GM18951 (cell line): Measurements from ENCODE around the gene HNRNPM.
"Not testable (repeated sequence)": the region's sequence is repeated elsewhere in the genome, so short reads cannot be mapped to it uniquely, and the experiment has no call there.

Source experiments
- POLR2A ChIP-seq: IDR thresholded peaks from 4 replicates; pipeline ENCODE4 v1.6.1; 2011; ENCODE audit warnings: mild to moderate bottlenecking; ENCODE audit not compliant: insufficient read length, insufficient read depth; ENCODE audit errors: extremely low read depth
- in situ Hi-C: fragments of 300-500 bp; cut with MboI; formaldehyde crosslinking; loops from one replicate; pipeline ENCODE4 v1.12.0; 2022; ENCODE audit warnings: low sequenced_read_pairs, mixed read lengths, inconsistent platforms; ENCODE audit not compliant: unreplicated experiment

Gene HNRNPM

DNA sequence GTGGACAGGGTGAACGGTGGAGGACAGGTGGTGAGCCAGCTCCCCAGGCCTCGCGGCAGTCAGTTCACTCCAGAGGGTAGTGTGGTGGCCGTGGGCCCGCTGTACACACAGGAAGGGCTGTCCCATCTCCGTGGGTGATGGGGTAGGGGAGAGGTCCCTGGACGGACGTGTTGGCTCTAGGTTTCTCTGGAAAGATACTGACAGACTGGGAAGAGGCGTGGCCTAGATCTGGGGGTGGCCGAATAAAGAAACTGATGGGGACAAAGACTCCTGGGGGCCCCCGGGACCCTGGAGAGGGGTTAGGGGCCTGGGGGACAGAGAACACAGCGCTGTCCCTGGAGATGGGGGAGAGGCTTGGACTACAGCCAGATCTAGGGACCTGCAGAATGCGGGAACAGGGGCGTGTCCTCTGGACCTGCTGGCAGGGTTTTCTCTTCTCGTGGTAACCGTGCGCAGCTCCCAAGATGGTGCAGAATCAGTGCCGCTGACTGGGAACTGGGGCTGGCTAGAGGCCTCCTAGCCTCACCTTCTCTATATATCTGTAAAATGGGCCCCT, 61.7 kb downstream of the HNRNPM start:
- no peak for TF ChIP-seq POLR2A
- in situ Hi-C loops: no loop called here

GRCh38 chr19:8510589-8511115, 65.9 kb downstream of the HNRNPM start:
- TF ChIP-seq POLR2A: no peak
- in situ Hi-C loops: no loop called here

DNA sequence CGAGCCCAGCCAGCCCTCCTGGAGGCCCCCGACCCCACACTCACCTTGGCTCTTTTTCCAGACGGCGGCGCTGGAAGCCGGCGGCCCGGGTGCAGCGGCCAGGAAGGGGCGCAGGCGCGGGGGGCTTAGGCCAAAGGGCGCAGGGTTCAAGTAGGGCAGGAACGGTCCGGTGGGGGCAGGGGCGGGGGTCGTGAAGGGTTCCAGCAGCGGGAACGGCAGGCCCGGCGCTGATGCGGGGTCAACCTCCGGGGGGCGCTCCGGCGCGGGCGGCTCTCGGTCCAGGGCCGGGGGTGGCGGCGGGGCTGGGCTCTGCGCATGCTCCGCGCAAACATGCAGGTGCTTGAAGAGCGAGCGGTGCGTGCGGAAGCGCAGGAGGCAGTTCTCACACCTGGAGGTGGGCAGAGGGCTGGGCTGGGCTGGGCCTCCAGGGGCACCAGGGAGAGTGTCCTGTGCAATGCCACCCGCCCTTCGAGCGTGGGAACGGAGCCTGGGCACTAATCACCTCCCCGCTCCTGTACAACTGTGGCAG, 66.9 kb downstream of the HNRNPM start:
- in situ Hi-C loops: no loop called here
- TF ChIP-seq POLR2A: no peak

DNA sequence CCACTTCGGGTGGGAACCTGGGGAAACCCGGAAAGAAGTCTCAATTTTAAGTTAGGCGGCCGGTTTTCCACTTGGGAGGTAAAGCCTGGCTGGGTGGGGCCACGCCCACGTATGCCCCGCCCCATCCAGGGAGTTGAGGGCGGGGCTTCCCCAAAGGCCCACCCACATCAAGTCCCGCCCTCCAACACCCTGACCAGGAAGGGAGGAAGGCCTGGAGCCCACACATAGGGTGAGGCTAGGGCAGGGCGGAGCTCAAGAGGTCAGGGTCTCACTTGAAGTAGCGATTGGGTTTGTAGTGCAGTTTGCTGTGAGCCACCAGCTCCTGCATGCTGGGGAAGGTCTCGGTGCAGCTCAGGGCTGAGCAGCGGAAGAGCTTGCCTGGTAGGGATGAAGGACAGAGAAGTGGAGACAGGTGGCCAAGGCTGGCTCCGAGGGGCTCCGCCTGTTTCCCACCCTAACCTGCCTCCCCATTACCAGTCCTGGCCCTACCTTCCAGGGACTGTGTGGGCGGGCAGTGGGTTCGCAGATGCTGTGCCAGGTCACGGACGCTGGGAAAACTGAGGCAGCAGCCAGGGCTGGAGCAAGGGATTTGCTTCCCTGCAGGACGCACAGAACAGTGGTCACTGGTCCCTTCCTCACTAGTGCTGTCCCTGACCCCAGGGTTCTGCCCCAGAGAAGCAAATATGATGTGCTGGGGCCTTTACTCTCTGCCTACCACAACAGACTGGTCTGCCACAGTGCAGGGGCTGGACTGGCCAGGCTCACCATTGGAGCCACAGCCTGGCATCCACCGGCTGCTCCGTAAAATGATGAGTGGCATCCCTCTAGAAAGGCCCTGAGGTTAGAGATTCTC, 67.6 kb downstream of the HNRNPM start:
- TF ChIP-seq POLR2A: no peak
- in situ Hi-C loops: no loop called here

DNA sequence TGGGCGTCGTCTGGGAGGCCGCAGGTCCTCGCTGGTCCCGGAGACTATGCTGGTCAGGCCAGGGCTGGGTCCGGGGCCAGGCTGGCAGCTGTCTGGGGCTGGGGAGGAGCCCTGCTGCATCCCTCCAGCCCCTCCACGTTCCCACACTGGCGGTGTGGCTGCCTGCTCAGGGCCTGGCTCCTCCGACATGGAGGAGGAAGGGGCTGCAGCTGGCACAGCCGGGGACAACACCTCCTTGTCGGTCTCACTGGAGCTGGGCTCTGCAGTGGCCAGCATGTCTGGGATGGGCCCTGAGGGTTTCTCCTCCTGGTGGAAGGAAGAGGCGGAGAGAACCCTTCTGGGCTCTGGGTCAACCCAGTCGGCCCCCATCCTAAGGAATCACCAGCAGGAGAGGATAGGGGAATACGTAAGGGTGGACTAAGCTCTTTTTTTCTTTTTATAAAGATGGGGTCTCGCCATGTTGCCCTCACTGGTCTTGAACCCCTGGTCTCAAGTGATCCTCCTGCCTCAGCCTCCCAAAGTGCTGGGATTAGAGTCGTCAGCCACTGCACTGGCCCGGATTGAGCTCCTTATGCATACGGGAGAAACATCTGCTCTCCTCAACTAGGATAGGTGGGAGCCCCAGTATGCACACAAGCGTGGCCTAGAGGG, 68.4 kb downstream of the HNRNPM start:
- TF ChIP-seq POLR2A: no peak
- in situ Hi-C loops: no loop called here

DNA sequence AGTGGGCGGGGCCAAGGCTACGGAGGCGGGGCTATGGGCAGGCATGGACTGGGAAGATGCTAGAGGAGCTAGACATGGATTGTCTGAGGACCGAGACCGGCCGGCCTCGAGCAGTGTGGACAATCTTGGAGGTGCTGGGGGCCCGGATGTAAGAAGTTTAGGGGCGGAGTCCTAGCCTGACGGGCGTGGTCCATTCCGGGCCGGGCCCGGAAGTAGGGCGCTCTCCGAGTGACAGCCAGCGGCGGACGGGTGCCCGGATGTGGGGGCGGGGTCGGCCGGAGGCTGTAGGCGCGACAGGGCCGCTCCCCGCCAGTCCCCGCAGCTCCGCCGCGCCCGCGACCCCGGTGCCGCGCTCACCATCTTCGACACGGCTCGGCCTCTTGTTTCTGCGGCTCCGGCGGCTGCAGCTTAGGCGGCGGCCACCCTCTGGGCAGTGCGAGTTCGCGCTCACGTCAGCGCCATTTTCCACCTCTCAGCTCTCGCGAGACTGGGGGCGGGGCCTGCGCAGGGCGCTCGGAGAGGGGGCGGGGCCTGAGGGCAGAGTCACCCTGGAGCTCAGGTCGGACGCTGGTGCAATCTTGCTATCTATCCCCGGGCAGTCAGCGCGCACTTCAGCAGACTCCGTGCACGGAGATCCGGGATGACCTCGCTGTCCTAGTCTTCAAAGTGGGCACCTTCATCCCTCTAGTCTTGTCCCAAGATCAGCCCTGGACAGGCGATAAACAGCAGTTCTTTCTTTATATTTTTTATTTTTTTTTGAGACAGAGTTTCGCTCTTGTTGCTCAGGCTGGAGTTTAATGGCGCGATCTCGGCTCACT, 69.1 kb downstream of the HNRNPM start, which contains the start of gene ZNF414:
ZNF414 (minus strand) TSS at position 481 of the 818 bp plus-strand sequence; CDS start at position 360, 121 bp downstream.
- in situ Hi-C loops: no loop called here
- TF ChIP-seq POLR2A: peak; percentile 89

DNA sequence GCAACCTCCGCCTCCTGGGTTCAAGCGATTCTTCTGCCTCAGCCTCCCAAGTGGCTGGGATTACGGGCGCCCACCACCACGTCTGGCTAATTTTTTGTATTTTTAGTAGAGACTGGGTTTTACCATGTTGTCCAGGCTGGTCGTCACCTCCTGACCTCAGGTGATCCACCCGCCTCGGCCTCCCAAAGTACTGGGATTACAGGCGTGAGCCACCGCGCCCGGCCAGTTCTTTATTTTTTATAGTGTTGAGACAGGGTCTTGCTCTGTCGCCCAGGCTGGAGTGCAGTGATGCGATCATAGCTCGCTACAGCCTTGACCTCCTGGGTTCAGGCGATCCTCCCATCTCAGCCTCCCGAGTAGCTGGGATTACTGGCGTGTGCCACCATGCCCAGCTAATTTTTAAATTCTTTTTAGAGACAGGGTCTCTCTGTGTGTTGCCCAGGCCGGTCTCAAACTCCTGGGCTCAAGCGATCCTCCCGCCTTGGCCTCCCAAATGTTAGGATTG, 69.8 kb downstream of the HNRNPM start:
- in situ Hi-C loops: not testable (repeated sequence)

- in situ Hi-C loops: no loop called here
- TF ChIP-seq POLR2A: no peak
Observed at GRCh38 chr19:8515317-8515716, 70.5 kb downstream of the HNRNPM start.

GRCh38 chr19:8517551-8518442, 73.0 kb downstream of the HNRNPM start:
- TF ChIP-seq POLR2A: no peak
- in situ Hi-C loops: no loop called here

GRCh38 chr19:8518536-8518935, 73.8 kb downstream of the HNRNPM start:
- in situ Hi-C loops: no loop called here
- no peak for TF ChIP-seq POLR2A

GRCh38 chr19:8519388-8519787, 74.6 kb downstream of the HNRNPM start:
- in situ Hi-C loops: no loop called here
- TF ChIP-seq POLR2A: no peak

DNA sequence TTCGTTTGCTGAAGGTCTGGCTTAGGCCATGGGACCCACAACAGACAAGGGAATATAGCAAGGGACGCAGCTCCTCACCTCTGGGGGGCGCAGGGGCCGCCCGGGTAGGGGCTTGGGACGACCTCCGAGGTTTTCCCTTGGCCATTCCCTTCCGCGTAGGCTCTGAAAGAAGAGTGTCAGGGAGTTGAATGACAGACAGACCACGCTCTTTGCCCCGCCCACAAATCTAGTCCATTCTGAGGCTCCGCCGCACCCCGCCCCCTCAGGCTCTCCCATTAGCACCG, 80.6 kb downstream of the HNRNPM start:
- TF ChIP-seq POLR2A: no peak
- in situ Hi-C loops: no loop called here
